Measurements from ENCODE around the gene SMIM24. TPM values are rescaled to one million over a fixed set of nuclear protein-coding genes. Genes with fewer than 3 reads are reported as not detected.
A peak's percentile ranks its signal among the peaks of the same experiment; 100 is the strongest.

The SMIM24 gene
- total and polyA plus RNA-seq, 9 of the 15 experiments (the other 6 are each of a cell fraction or from before 2014, with no cell fraction given) = 0.45 to 12.3 (median 1.4) TPM; not detected in 1

DNA sequence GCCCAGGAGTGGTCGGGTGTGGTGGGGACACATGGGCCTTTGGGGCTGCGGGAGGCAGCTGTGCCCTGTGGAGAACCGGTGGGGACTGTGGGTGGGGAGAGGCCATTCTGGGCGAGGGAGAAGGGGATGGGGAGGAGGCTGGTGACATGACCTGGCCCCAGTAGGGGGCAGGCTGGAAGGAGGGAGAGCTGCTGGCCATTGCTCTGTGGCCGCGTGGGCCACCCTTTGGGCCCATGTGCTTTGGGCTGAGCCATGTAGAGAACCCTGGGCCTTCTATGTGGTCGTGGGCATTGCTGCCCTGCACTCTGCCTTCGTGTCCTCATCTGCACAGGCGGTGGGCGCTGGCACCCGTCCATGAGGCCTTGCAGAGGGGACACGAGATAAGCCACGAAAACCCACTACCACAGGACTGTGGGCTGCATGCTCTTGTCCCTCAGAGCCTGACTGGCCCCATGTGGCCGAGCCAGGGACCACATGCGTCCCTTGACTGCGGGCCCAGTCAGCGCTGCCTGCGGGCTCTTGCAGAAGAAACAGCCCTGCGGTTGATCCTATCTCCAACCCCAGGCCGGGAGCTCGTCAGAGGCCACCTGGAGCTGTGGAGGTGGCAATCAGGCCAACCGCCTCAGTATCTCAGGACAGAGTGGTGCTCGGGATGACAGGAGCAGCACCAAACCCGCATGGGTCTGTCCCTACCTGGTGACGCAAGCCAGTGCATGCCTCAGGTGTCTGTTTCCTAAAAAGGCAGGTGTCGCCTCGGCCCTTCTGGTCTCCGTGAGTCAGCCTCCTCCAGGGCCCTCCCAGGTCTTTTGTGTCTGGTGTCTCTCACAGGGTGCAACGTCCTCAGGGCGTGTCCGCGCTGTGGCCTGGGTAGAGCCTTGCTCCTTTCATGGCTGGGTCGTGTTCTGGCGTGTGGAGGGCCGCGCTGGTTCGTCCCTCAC lies 40.1 kb upstream of the SMIM24 start (continued):
- TF ChIP-seq, protein P1, sequence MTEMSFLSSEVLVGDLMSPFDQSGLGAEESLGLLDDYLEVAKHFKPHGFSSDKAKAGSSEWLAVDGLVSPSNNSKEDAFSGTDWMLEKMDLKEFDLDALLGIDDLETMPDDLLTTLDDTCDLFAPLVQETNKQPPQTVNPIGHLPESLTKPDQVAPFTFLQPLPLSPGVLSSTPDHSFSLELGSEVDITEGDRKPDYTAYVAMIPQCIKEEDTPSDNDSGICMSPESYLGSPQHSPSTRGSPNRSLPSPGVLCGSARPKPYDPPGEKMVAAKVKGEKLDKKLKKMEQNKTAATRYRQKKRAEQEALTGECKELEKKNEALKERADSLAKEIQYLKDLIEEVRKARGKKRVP (CRISPR knock-in tag; IDR thresholded peaks at IDR 0.05) = no peak
- TF ChIP-seq RUNX1 (IDR thresholded peaks at IDR 0.05; ENCODE audit: low read depth) = 0 out of 2 replicates have a peak, but pooled peaks have one; percentile 71
- TF ChIP-seq, protein P2, sequence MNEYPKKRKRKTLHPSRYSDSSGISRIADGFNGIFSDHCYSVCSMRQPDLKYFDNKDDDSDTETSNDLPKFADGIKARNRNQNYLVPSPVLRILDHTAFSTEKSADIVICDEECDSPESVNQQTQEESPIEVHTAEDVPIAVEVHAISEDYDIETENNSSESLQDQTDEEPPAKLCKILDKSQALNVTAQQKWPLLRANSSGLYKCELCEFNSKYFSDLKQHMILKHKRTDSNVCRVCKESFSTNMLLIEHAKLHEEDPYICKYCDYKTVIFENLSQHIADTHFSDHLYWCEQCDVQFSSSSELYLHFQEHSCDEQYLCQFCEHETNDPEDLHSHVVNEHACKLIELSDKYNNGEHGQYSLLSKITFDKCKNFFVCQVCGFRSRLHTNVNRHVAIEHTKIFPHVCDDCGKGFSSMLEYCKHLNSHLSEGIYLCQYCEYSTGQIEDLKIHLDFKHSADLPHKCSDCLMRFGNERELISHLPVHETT (CRISPR knock-in tag; conservative IDR thresholded peaks at IDR 0.05 in 1 of 2, IDR thresholded peaks at IDR 0.05 in 1 of 2) = peak in 1 of 2 experiments; percentile 72; a peak in 2 of 4 replicates
- no peak for TF ChIP-seq MCM2 (IDR thresholded peaks at IDR 0.05; ENCODE audit: low read depth)
- TF ChIP-seq, protein P3, sequence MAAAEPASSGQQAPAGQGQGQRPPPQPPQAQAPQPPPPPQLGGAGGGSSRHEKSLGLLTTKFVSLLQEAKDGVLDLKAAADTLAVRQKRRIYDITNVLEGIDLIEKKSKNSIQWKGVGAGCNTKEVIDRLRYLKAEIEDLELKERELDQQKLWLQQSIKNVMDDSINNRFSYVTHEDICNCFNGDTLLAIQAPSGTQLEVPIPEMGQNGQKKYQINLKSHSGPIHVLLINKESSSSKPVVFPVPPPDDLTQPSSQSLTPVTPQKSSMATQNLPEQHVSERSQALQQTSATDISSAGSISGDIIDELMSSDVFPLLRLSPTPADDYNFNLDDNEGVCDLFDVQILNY (CRISPR knock-in tag; IDR thresholded peaks at IDR 0.05) = peak; percentile 94
- TF ChIP-seq NR2C2 (CRISPR knock-in tag; IDR thresholded peaks at IDR 0.05) = peak; percentile 82; the same call in 1 of the 2 replicates
- TF ChIP-seq NR2C2 (tag; IDR thresholded peaks at IDR 0.05) = no peak
- peak; percentile 92 for TF ChIP-seq NR3C1 (CRISPR knock-in tag; IDR thresholded peaks at IDR 0.05)
- TF ChIP-seq, protein P4, sequence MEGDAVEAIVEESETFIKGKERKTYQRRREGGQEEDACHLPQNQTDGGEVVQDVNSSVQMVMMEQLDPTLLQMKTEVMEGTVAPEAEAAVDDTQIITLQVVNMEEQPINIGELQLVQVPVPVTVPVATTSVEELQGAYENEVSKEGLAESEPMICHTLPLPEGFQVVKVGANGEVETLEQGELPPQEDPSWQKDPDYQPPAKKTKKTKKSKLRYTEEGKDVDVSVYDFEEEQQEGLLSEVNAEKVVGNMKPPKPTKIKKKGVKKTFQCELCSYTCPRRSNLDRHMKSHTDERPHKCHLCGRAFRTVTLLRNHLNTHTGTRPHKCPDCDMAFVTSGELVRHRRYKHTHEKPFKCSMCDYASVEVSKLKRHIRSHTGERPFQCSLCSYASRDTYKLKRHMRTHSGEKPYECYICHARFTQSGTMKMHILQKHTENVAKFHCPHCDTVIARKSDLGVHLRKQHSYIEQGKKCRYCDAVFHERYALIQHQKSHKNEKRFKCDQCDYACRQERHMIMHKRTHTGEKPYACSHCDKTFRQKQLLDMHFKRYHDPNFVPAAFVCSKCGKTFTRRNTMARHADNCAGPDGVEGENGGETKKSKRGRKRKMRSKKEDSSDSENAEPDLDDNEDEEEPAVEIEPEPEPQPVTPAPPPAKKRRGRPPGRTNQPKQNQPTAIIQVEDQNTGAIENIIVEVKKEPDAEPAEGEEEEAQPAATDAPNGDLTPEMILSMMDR (IDR thresholded peaks at IDR 0.05 in 2 of 3, conservative IDR thresholded peaks at IDR 0.05 in 1 of 3; ENCODE audit: insufficient read depth in 2 of 3, low read depth in 1 of 3, low read length in 3 of 3) = peak; percentile 70 to 81 (median 72)
- TF ChIP-seq CBX3 (IDR thresholded peaks at IDR 0.05; ENCODE audit: borderline replicate concordance in 1 of 2, low read length in 2 of 2) = peak in 1 of 2 experiments; percentile 71; a peak in 1 of 3 replicates
- TF ChIP-seq MAFF (IDR thresholded peaks at IDR 0.05; ENCODE audit: low read length) = no peak
- TF ChIP-seq SAP30 (IDR thresholded peaks at IDR 0.05; ENCODE audit: borderline replicate concordance, insufficient read depth, low read depth, low read length, poor library complexity, severe bottlenecking) = peak; percentile 50
- no peak; a peak in 1 of 4 replicates for TF ChIP-seq SRF (CRISPR knock-in tag; IDR thresholded peaks at IDR 0.05)
- no peak for TF ChIP-seq ZNF696 (CRISPR knock-in tag; conservative IDR thresholded peaks at IDR 0.05)
- TF ChIP-seq HDGF (IDR thresholded peaks at IDR 0.05) = peak; percentile 95
- peak; percentile 31 to 68; a peak in 3 of 4 replicates for TF ChIP-seq TRIM24 (IDR thresholded peaks at IDR 0.05)
- TF ChIP-seq RBFOX2 (IDR thresholded peaks at IDR 0.05; ENCODE audit: low read depth, low read length) = peak; percentile 75
- TF ChIP-seq ZNF583 (CRISPR knock-in tag; IDR thresholded peaks at IDR 0.05) = peak; percentile 79; the same call in 1 of the 2 replicates
- TF ChIP-seq, protein P5, sequence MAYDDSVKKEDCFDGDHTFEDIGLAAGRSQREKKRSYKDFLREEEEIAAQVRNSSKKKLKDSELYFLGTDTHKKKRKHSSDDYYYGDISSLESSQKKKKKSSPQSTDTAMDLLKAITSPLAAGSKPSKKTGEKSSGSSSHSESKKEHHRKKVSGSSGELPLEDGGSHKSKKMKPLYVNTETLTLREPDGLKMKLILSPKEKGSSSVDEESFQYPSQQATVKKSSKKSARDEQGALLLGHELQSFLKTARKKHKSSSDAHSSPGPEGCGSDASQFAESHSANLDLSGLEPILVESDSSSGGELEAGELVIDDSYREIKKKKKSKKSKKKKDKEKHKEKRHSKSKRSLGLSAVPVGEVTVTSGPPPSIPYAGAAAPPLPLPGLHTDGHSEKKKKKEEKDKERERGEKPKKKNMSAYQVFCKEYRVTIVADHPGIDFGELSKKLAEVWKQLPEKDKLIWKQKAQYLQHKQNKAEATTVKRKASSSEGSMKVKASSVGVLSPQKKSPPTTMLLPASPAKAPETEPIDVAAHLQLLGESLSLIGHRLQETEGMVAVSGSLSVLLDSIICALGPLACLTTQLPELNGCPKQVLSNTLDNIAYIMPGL (CRISPR knock-in tag; IDR thresholded peaks at IDR 0.05) = peak; percentile 90
